Mucosa of descending colon (tissue), 3 donors: Measurements from ENCODE around the gene PCDHB8. TPM values are rescaled to one million over a fixed set of nuclear protein-coding genes. Genes with fewer than 3 reads are reported as not detected.
"Not testable (repeated sequence)": the region's sequence is repeated elsewhere in the genome, so short reads cannot be mapped to it uniquely, and the experiment has no call there.

ENCODE experiments used
- ATAC-seq: fragments of 200-7000 bp; cut with Tn5 transposase; one replicate; pipeline ENCODE4 v1.9.1; 2020; ENCODE audit warnings: mild to moderate bottlenecking, moderate library complexity
- DNase-seq, 3 donors: peaks; one replicate each; pipeline ENCODE4 v3.0.0-alpha.2; 2020
- H3K36me3 ChIP-seq: fragments of 200-600 bp; one replicate; pipeline ENCODE4 v1.8.0; 2021; ENCODE audit warnings: low read depth, mild to moderate bottlenecking
- H3K4me1 ChIP-seq: fragments of 200-600 bp; one replicate; pipeline ENCODE4 v1.8.0; 2021; ENCODE audit warnings: low read depth, mild to moderate bottlenecking
- H3K4me3 ChIP-seq: fragments of 200-600 bp; one replicate; pipeline ENCODE4 v1.8.0; 2021; ENCODE audit warnings: mild to moderate bottlenecking
- H3K9me3 ChIP-seq: fragments of 200-600 bp; one replicate; pipeline ENCODE4 v1.8.0; 2021; ENCODE audit warnings: mild to moderate bottlenecking
- intact Hi-C, 2 donors: fragments of 100-400 bp; cut with DNase I in 1 of 2; cut with micrococcal nuclease in 1 of 2; formaldehyde crosslinking; loops; one replicate each; pipeline versions ENCODE4 v1.11.0 to v1.11.1; 2022; cut with DNase I, micrococcal nuclease
- total RNA-seq, 3 donors: library from RNA; stranded (reverse); fragmentation: NEBNext Ultra II Directional in 2 of 3; extraction: Animal tissue kit (Norgen Biotek cat#: 25700) in 2 of 3; gene quantifications; one replicate each; pipeline versions ENCODE4 v1.2.1 to v1.2.4, GENCODE V29; 2021 to 2023
- TF ChIP-seq, protein P1 (sequence below): fragments of 200-600 bp; IDR thresholded peaks from one replicate; pipeline ENCODE4 v1.8.0; 2022; ENCODE audit warnings: antibody characterized with exemption, mild to moderate bottlenecking
- donor health status: DM: no; HTN: no; CAD: no; lungs with moderate emphysema.
- donor health status: DM: no; HTN: no; CAD: no.
- donor health status: DM: no; HTN: yes; CAD: no.

The PCDHB8 gene
- total RNA-seq, 3 donors from 2014 or later: 0.12 to 2.1 (median 0.72) TPM

DNA sequence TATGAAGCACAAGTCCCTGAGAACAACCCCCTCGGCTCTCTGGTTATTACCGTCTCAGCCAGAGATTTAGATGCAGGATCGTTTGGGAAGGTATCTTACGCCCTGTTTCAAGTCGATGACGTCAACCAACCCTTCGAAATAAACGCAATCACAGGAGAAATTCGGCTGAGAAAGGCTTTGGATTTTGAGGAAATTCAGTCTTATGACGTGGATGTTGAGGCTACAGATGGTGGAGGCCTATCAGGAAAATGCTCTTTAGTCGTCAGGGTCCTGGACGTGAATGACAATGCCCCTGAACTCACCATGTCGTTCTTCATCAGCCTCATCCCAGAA lies 26.6 kb upstream of the PCDHB8 start:
- no peak for DNase-seq
- no peaks in the 10 kb centered on the region for H3K4me1 ChIP-seq
- TF ChIP-seq, protein P1, sequence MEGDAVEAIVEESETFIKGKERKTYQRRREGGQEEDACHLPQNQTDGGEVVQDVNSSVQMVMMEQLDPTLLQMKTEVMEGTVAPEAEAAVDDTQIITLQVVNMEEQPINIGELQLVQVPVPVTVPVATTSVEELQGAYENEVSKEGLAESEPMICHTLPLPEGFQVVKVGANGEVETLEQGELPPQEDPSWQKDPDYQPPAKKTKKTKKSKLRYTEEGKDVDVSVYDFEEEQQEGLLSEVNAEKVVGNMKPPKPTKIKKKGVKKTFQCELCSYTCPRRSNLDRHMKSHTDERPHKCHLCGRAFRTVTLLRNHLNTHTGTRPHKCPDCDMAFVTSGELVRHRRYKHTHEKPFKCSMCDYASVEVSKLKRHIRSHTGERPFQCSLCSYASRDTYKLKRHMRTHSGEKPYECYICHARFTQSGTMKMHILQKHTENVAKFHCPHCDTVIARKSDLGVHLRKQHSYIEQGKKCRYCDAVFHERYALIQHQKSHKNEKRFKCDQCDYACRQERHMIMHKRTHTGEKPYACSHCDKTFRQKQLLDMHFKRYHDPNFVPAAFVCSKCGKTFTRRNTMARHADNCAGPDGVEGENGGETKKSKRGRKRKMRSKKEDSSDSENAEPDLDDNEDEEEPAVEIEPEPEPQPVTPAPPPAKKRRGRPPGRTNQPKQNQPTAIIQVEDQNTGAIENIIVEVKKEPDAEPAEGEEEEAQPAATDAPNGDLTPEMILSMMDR: no peak
- no peak overlapping the region for H3K4me3 ChIP-seq
- no peaks in the 10 kb centered on the region for H3K36me3 ChIP-seq
- no peak for ATAC-seq
- intact Hi-C loops: no loop called here
- peaks cover 46% of the 10 kb centered on the region for H3K9me3 ChIP-seq

DNA sequence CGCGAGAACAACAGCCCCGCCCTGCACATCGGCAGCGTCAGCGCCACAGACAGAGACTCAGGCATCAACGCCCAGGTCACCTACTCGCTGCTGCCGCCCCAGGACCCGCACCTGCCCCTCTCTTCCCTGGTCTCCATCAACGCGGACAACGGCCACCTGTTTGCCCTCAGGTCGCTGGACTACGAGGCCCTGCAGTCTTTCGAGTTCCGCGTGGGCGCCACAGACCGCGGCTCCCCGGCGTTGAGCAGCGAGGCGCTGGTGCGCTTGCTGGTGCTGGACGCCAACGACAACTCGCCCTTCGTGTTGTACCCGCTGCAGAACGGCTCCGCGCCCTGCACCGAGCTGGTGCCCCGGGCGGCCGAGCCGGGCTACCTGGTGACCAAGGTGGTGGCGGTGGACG lies 26.0 kb upstream of the PCDHB8 start:
- ATAC-seq, intact Hi-C loops, H3K4me1 ChIP-seq, H3K4me3 ChIP-seq, H3K36me3 ChIP-seq, DNase-seq: not testable (repeated sequence)
- H3K9me3 ChIP-seq: peaks cover 52% of the 10 kb centered on the region

DNA sequence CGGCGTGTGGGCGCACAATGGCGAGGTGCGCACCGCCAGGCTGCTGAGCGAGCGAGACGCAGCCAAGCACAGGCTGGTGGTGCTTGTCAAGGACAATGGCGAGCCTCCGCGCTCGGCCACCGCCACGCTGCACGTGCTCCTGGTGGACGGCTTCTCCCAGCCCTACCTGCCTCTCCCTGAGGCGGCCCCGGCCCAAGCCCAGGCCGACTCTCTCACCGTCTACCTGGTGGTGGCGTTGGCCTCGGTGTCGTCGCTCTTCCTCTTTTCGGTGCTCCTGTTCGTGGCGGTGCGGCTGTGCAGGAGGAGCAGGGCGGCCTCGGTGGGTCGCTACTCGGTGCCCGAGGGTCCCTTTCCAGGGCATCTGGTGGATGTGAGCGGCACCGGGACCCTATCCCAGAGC lies 25.5 kb upstream of the PCDHB8 start:
- ATAC-seq, H3K4me3 ChIP-seq, intact Hi-C loops, H3K36me3 ChIP-seq, H3K4me1 ChIP-seq, DNase-seq: not testable (repeated sequence)
- peaks cover 57% of the 10 kb centered on the region for H3K9me3 ChIP-seq

DNA sequence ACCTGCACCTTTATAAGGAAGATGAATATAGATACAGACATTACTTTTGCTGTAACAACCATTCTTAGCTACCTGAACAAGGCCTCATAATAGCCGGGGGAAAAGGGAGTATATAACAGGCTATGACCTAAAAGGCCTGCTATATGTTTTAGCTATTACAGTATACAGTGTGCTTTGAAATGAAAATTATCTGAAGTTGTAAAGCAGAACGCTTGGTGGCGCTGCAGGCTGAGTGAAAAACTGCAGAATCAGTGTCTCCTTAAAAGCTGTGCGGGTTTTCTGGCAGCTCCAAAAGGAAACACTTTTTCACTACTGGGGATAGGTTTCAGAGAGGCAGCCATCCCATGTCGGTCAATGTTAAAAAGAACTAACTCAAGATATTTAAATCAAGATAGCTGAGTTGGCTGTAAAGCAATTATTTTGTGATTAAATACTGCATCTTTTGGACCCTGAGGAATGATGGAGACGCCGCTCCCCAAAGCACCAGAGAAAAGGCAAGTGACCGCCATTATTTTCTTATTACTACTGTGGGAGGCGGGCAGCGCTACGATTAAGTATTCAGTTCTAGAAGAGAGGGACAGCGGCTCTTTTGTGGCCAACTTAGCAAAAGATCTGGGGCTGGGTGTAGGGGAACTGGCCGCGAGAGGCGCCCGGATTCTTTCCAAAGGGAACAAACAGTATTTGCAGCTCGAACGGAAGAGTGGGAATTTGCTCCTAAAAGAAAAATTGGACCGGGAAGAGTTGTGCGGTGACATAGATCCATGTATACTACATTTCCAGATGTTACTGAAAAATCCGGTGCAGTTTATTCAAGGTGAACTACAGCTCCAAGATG lies 21.8 kb upstream of the PCDHB8 start:
- Histone ChIP-seq H3K9me3 (peaks cover 55% of the 10 kb centered on the region), H3K4me3 (no peak overlapping the region), H3K36me3 (no peaks in the 10 kb centered on the region), H3K4me1 (no peaks in the 10 kb centered on the region)
- TF ChIP-seq, protein P1: no peak
- intact Hi-C loops: no loop called here
- DNase-seq (no peak), ATAC-seq (no peak)

DNA sequence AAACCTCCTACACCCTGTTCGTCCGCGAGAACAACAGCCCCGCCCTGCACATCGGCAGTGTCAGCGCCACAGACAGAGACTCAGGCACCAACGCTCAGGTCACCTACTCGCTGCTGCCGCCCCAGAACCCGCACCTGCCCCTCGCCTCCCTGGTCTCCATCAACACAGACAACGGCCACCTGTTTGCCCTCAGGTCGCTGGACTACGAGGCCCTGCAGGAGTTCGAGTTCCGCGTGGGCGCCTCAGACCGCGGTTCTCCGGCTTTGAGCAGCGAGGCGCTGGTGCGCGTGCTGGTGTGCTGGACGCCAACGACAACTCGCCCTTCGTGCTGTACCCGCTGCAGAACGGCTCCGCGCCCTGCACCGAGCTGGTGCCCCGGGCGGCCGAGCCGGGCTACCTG lies 20.2 kb upstream of the PCDHB8 start:
- DNase-seq, H3K36me3 ChIP-seq, H3K4me3 ChIP-seq, ATAC-seq, intact Hi-C loops, H3K4me1 ChIP-seq: not testable (repeated sequence)
- peaks cover 47% of the 10 kb centered on the region for H3K9me3 ChIP-seq

DNA sequence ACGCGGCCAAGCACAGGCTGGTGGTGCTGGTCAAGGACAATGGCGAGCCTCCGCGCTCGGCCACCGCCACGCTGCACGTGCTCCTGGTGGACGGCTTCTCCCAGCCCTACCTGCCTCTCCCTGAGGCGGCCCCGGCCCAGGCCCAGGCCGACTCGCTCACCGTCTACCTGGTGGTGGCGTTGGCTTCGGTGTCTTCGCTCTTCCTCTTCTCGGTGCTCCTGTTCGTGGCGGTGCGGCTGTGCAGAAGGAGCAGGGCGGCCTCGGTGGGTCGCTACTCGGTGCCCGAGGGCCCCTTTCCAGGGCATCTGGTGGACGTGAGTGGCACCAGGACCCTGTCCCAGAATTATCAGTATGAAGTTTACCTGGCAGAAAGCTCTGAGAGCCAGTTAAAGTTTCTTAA lies 19.7 kb upstream of the PCDHB8 start:
- H3K4me1 ChIP-seq, DNase-seq, ATAC-seq, intact Hi-C loops, H3K4me3 ChIP-seq, H3K36me3 ChIP-seq: not testable (repeated sequence)
- H3K9me3 ChIP-seq: peaks cover 42% of the 10 kb centered on the region

DNA sequence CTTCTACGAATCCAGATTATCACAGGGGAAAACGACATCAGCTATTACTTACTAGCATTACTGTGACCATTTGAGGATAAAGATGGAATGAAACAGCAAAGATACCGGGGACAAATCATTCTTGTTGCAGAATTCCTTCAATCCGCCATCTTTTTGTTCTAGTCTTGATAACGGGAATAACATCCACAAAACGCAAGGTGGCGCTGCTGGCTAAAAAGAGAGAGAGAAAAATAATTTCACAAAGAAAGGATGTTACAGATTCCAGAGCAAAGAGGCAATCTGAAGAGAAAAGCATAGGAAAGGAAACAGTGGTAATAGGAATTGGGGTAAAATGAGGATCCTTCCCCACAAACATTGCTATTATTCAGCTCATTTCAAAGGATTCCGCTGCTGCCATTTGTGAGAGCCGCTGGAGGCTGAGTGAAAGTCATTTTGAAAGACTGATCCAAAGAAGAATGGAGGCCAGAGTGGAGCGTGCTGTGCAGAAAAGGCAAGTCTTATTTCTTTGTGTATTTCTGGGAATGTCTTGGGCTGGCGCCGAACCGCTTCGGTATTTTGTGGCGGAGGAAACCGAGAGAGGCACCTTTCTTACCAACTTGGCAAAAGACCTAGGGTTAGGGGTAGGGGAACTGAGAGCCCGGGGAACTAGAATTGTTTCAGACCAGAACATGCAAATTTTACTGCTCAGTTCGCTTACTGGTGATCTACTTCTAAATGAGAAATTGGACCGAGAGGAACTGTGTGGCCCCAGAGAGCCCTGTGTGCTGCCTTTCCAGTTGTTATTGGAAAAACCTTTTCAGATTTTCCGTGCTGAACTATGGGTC lies 5.0 kb upstream of the PCDHB8 start, which contains the start of gene PCDHB7:
TSS of gene PCDHB7 (plus strand) at position 264 of the 824 bp plus-strand sequence. CDS start at position 456, 192 bp downstream.
- H3K4me3 ChIP-seq: no peak within 1 kb of the TSS
- peaks cover 51% of the 10 kb centered on the region for H3K9me3 ChIP-seq
- ATAC-seq: no peak

DNA sequence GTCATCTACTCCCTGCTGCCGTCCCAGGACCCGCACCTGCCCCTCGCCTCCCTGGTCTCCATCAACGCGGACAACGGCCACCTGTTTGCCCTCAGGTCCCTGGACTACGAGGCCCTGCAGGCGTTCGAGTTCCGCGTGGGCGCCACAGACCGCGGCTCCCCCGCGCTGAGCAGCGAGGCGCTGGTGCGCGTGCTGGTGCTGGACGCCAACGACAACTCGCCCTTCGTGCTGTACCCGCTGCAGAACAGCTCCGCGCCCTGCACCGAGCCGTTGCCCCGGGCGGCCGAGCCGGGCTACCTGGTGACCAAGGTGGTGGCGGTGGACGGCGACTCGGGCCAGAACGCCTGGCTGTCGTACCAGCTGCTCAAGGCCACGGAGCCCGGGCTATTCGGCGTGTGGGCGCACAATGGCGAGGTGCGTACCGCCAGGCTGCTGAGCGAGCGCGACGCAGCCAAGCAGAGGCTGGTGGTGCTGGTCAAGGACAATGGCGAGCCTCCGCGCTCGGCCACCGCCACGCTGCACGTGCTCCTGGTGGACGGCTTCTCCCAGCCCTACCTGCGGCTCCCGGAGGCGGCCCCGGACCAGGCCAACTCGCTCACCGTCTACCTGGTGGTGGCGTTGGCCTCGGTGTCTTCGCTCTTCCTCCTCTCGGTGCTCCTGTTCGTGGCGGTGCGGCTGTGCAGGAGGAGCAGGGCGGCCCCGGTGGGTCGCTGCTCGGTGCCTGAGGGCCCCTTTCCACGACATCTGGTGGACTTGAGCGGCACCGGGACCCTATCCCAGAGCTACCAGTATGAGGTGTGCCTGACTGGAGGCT lies 3.1 kb upstream of the PCDHB8 start:
- ATAC-seq, H3K36me3 ChIP-seq, H3K4me3 ChIP-seq, intact Hi-C loops, DNase-seq, H3K4me1 ChIP-seq: not testable (repeated sequence)
- peaks cover 59% of the 10 kb centered on the region for H3K9me3 ChIP-seq

More for the DNA sequence above, 5.0 kb upstream of the PCDHB8 start, which contains the start of gene PCDHB7:
- DNase-seq: no peak
- H3K4me1 ChIP-seq: no peaks in the 10 kb centered on the region
- intact Hi-C loops: no loop called here
- no peaks in the 10 kb centered on the region for H3K36me3 ChIP-seq
- TF ChIP-seq, protein P1: no peak
